Measurements from ENCODE around the gene AGAP2. TPM values are rescaled to one million over a fixed set of nuclear protein-coding genes. Genes with fewer than 3 reads are reported as not detected.
"Not testable (repeated sequence)": the region's sequence is repeated elsewhere in the genome, so short reads cannot be mapped to it uniquely, and the experiment has no call there.

AGAP2 gene
- total RNA-seq, 1 donor from 2014 or later: 0.20 TPM

GRCh38 chr12:57723630-57723962 is 14.9 kb downstream of the AGAP2 start:
- DNase-seq (ENCODE audit: low read depth in 2 of 2): no peak

GRCh38 chr12:57722716-57723629 is 15.6 kb downstream of the AGAP2 start:
- no peak for DNase-seq (ENCODE audit: low read depth in 2 of 2)

- DNase-seq (ENCODE audit: low read depth in 2 of 2): not testable (repeated sequence)
Observed at GRCh38 chr12:57721846-57722608, 16.5 kb downstream of the AGAP2 start.

- no peak for DNase-seq (ENCODE audit: low read depth in 2 of 2)
Observed at GRCh38 chr12:57720606-57721595, 17.6 kb downstream of the AGAP2 start.

- DNase-seq (ENCODE audit: low read depth in 2 of 2): no peak
Observed at GRCh38 chr12:57719777-57720605, 18.6 kb downstream of the AGAP2 start.

GRCh38 chr12:57718641-57719528 is 19.7 kb downstream of the AGAP2 start:
- no peak for DNase-seq (ENCODE audit: low read depth in 2 of 2)

- DNase-seq (ENCODE audit: low read depth in 2 of 2): no peak
Observed at GRCh38 chr12:57717846-57718640, 20.5 kb downstream of the AGAP2 start.

- DNase-seq (ENCODE audit: low read depth in 2 of 2): no peak
Observed at GRCh38 chr12:57717131-57717530, 21.4 kb downstream of the AGAP2 start.

GRCh38 chr12:57716305-57716704 is 22.2 kb downstream of the AGAP2 start:
- no peak for DNase-seq (ENCODE audit: low read depth in 2 of 2)

- no peak for DNase-seq (ENCODE audit: low read depth in 2 of 2)
Observed at GRCh38 chr12:57715786-57716185, 22.8 kb downstream of the AGAP2 start.

GRCh38 chr12:57715036-57715748 is 23.4 kb downstream of the AGAP2 start:
- DNase-seq (ENCODE audit: low read depth in 2 of 2): not testable (repeated sequence)

GRCh38 chr12:57713209-57713608 is 25.3 kb downstream of the AGAP2 start:
- DNase-seq (ENCODE audit: low read depth in 2 of 2): no peak

- DNase-seq (ENCODE audit: low read depth in 2 of 2): no peak
Observed at GRCh38 chr12:57712701-57713100, 25.8 kb downstream of the AGAP2 start.

- no peak for DNase-seq (ENCODE audit: low read depth in 2 of 2)
Observed at GRCh38 chr12:57708296-57708695, 30.2 kb downstream of the AGAP2 start.

- DNase-seq (ENCODE audit: low read depth in 2 of 2): no peak
Observed at GRCh38 chr12:57707250-57707649, 31.3 kb downstream of the AGAP2 start.

- DNase-seq (ENCODE audit: low read depth in 2 of 2): no peak
Observed at GRCh38 chr12:57700317-57700716, 38.2 kb downstream of the AGAP2 start.

GRCh38 chr12:57698414-57698813 is 40.1 kb downstream of the AGAP2 start:
- no peak for DNase-seq (ENCODE audit: low read depth in 2 of 2)

GRCh38 chr12:57697076-57697475 is 41.5 kb downstream of the AGAP2 start:
- no peak for DNase-seq (ENCODE audit: low read depth in 2 of 2)

Data from lung microvascular endothelial cell (primary cell).